GM21576 (cell line): ENCODE measurements around the gene ICE2.

Source experiments
- ATAC-seq: cut with Tn5 transposase; IDR thresholded peaks from one replicate; pipeline ENCODE4 v1.9.1; 2021; ENCODE audit warnings: mild to moderate bottlenecking, moderate library complexity; ENCODE audit not compliant: unreplicated experiment

The ICE2 gene

GRCh38 chr15:60494108-60494507 is 15.2 kb upstream of the ICE2 start:
- ATAC-seq, result no peak

GRCh38 chr15:60493166-60493565 is 14.2 kb upstream of the ICE2 start:
- no peak for ATAC-seq

GRCh38 chr15:60486742-60487141 is 7.8 kb upstream of the ICE2 start:
- no peak for ATAC-seq

GRCh38 chr15:60485365-60486055 is 6.6 kb upstream of the ICE2 start:
- no peak for ATAC-seq

GRCh38 chr15:60483042-60483441 is 4.1 kb upstream of the ICE2 start:
- no peak for ATAC-seq

- ATAC-seq, result no peak
Measured at GRCh38 chr15:60480888-60481287, 1.9 kb upstream of the ICE2 start.

- ATAC-seq, result no peak
Measured at GRCh38 chr15:60480149-60480548, 1.2 kb upstream of the ICE2 start.

GRCh38 chr15:60479361-60480110 is 594 bp upstream of the ICE2 start:
- ATAC-seq, result no peak

- no peak for ATAC-seq
Measured at GRCh38 chr15:60477916-60478565, 901 bp downstream of the ICE2 start.

GRCh38 chr15:60477164-60477563 is 1.8 kb downstream of the ICE2 start:
- no peak for ATAC-seq

- no peak for ATAC-seq
Measured at GRCh38 chr15:60476713-60477112, 2.2 kb downstream of the ICE2 start.

GRCh38 chr15:60473135-60473534 is 5.8 kb downstream of the ICE2 start:
- ATAC-seq, result no peak

GRCh38 chr15:60471314-60471713 is 7.6 kb downstream of the ICE2 start:
- ATAC-seq, result no peak

GRCh38 chr15:60469893-60470641 is 8.9 kb downstream of the ICE2 start:
- ATAC-seq, result no peak

- no peak for ATAC-seq
Measured at GRCh38 chr15:60464836-60465630, 13.9 kb downstream of the ICE2 start.

- ATAC-seq, result no peak
Measured at GRCh38 chr15:60462027-60462426, 16.9 kb downstream of the ICE2 start.

- no peak for ATAC-seq
Measured at GRCh38 chr15:60460931-60461330, 18.0 kb downstream of the ICE2 start.

- ATAC-seq, result no peak
Measured at GRCh38 chr15:60458721-60459120, 20.2 kb downstream of the ICE2 start.

GRCh38 chr15:60457985-60458384 is 21.0 kb downstream of the ICE2 start:
- no peak for ATAC-seq

- no peak for ATAC-seq
Measured at GRCh38 chr15:60454824-60455223, 24.1 kb downstream of the ICE2 start.
